GM19452 (cell line): ENCODE results near the gene SOX21.

ENCODE experiments used
- ATAC-seq: cut with Tn5 transposase; IDR thresholded peaks from one replicate; pipeline ENCODE4 v1.9.1; 2021; ENCODE audit not compliant: unreplicated experiment

The SOX21 gene

GRCh38 chr13:94679614-94680013 is 32.7 kb downstream of the SOX21 start:
- no peak for ATAC-seq

- no peak for ATAC-seq
Measured at GRCh38 chr13:94678845-94679244, 33.5 kb downstream of the SOX21 start.

- no peak for ATAC-seq
Measured at GRCh38 chr13:94677799-94678198, 34.5 kb downstream of the SOX21 start.

GRCh38 chr13:94674609-94675348 is 37.6 kb downstream of the SOX21 start:
- ATAC-seq = no peak

GRCh38 chr13:94673851-94674250 is 38.5 kb downstream of the SOX21 start:
- ATAC-seq = no peak

- ATAC-seq = no peak
Measured at GRCh38 chr13:94672400-94672799, 39.9 kb downstream of the SOX21 start.

- ATAC-seq = no peak
Measured at GRCh38 chr13:94667190-94667589, 45.2 kb downstream of the SOX21 start.

GRCh38 chr13:94666065-94666464 is 46.3 kb downstream of the SOX21 start:
- ATAC-seq = no peak

- no peak for ATAC-seq
Measured at GRCh38 chr13:94664889-94665288, 47.5 kb downstream of the SOX21 start.

- ATAC-seq = no peak
Measured at GRCh38 chr13:94662274-94662945, 49.9 kb downstream of the SOX21 start.

- ATAC-seq = no peak
Measured at GRCh38 chr13:94661406-94661805, 50.9 kb downstream of the SOX21 start.

- ATAC-seq = no peak
Measured at GRCh38 chr13:94660695-94661326, 51.5 kb downstream of the SOX21 start.
